Epithelial cell of esophagus (primary cell): ENCODE measurements around the gene TENM3.

Experiments
- DNase-seq: peaks from one replicate; pipeline ENCODE4 v3.0.0; 2010; ENCODE audit warnings: low read depth
- H3K4me3 ChIP-seq: 2 replicates; pipeline ENCODE4 v1.5.1; 2011; ENCODE audit warnings: mild to moderate bottlenecking, low read length, control low read depth
- CTCF ChIP-seq: IDR thresholded peaks from 2 replicates; pipeline ENCODE4 v1.5.1; 2011; ENCODE audit warnings: low read depth, mild to moderate bottlenecking, low read length, control low read depth, inconsistent platforms; ENCODE audit not compliant: insufficient read depth; ENCODE audit errors: missing control alignments

TENM3 gene

GRCh38 chr4:182325397-182325796 is 82.2 kb downstream of the TENM3 start:
- no peak for DNase-seq
- no peak overlapping the region for H3K4me3 ChIP-seq
- no peak for TF ChIP-seq CTCF

- DNase-seq, result no peak
- TF ChIP-seq CTCF, result no peak
- H3K4me3 ChIP-seq, result no peak overlapping the region
Measured at GRCh38 chr4:182325848-182326255, 82.7 kb downstream of the TENM3 start.

GRCh38 chr4:182328505-182328904 is 85.3 kb downstream of the TENM3 start:
- no peak overlapping the region for H3K4me3 ChIP-seq
- no peak for TF ChIP-seq CTCF
- no peak for DNase-seq

GRCh38 chr4:182337366-182337765 is 94.2 kb downstream of the TENM3 start:
- no peak for TF ChIP-seq CTCF
- DNase-seq, result no peak
- H3K4me3 ChIP-seq, result no peak overlapping the region

GRCh38 chr4:182338063-182338462 is 94.9 kb downstream of the TENM3 start:
- peak; percentile 3 for DNase-seq
- no peak for TF ChIP-seq CTCF
- H3K4me3 ChIP-seq, result no peak overlapping the region

- no peak for TF ChIP-seq CTCF
- no peak overlapping the region for H3K4me3 ChIP-seq
- DNase-seq, result no peak
Measured at GRCh38 chr4:182338746-182339145, 95.5 kb downstream of the TENM3 start.

- H3K4me3 ChIP-seq, result no peak overlapping the region
- peak; percentile 8 for DNase-seq
- no peak for TF ChIP-seq CTCF
Measured at GRCh38 chr4:182339221-182339641, 96.0 kb downstream of the TENM3 start.
